A673 (cell line): Measurements from ENCODE around the gene SRMS. TPM values are rescaled to one million over a fixed set of nuclear protein-coding genes. Genes with fewer than 3 reads are reported as not detected.

Source experiments
- BruUV-seq: library from RNA; stranded (reverse); fragments of 400-500 nt; replicated peaks from 2 replicates; lab custom pipeline; 2021; lab: Mats Ljungman, UMichigan
- CTCF ChIA-PET: fragments of 300-600 bp; sonication (Branson Sonifier 250); formaldehyde crosslinking; loops from one replicate; lab custom pipeline; 2022; ENCODE audit warnings: antibody characterized with exemption; lab: Charles Lee
- POLR2A ChIA-PET: fragments of 300-600 bp; sonication (Branson Sonifier 250); formaldehyde crosslinking; loops from one replicate; lab custom pipeline; 2022; ENCODE audit warnings: antibody characterized with exemption; ENCODE audit not compliant: low non-redundant PET; lab: Charles Lee
- DNase-seq: peaks from one replicate; pipeline ENCODE4 v3.0.0-alpha.2; 2015; ENCODE audit warnings: low spot score
- H3K27ac ChIP-seq: fragments of 200-600 bp; sonication (generic); 2 replicates; pipeline ENCODE4 v1.5.1; 2016; ENCODE audit warnings: mixed run types, low read depth, mild to moderate bottlenecking, mixed read lengths, antibody characterized with exemption, low read length; ENCODE audit not compliant: poor library complexity, severe bottlenecking
- H3K27me3 ChIP-seq: fragments of 200-600 bp; sonication (generic); replicated peaks from 2 replicates; pipeline ENCODE4 v1.6.1; 2017; ENCODE audit warnings: mixed run types, low read depth, mild to moderate bottlenecking, mixed read lengths, antibody characterized with exemption, low read length; ENCODE audit not compliant: insufficient read depth, poor library complexity
- H3K36me3 ChIP-seq: fragments of 200-600 bp; sonication (generic); 2 replicates; pipeline ENCODE4 v1.6.1; 2016; ENCODE audit warnings: mixed run types, mild to moderate bottlenecking, mixed read lengths, antibody characterized with exemption, low read length; ENCODE audit not compliant: insufficient read depth, poor library complexity, severe bottlenecking
- H3K4me1 ChIP-seq: fragments of 200-600 bp; sonication (generic); 2 replicates; pipeline ENCODE4 v1.6.1; 2017; ENCODE audit warnings: mixed run types, mild to moderate bottlenecking, mixed read lengths, antibody characterized with exemption, low read length; ENCODE audit not compliant: insufficient read depth, poor library complexity, severe bottlenecking
- H3K4me3 ChIP-seq: fragments of 200-600 bp; sonication (generic); 2 replicates; pipeline ENCODE4 v1.5.1; 2016; ENCODE audit warnings: low read depth, mixed run types, mild to moderate bottlenecking, mixed read lengths, low read length; ENCODE audit not compliant: poor library complexity, severe bottlenecking
- H3K9me3 ChIP-seq: fragments of 200-600 bp; sonication (generic); 2 replicates; pipeline ENCODE4 v1.6.1; 2016; ENCODE audit warnings: mixed run types, low read depth, mild to moderate bottlenecking, mixed read lengths, antibody characterized with exemption, low read length; ENCODE audit not compliant: poor library complexity, severe bottlenecking
- EZH2 ChIP-seq: fragments of 200-600 bp; sonication (generic); IDR thresholded peaks from 2 replicates; pipeline ENCODE4 v1.6.1; 2017; ENCODE audit warnings: borderline replicate concordance, low read depth, mild to moderate bottlenecking, mixed read lengths, antibody characterized with exemption, low read length; ENCODE audit not compliant: poor library complexity, severe bottlenecking
- intact Hi-C: fragments of 100-400 bp; cut with micrococcal nuclease; formaldehyde crosslinking; loops from one replicate; pipeline ENCODE4 v1.10.0; 2022; ENCODE audit not compliant: unreplicated experiment
- total RNA-seq: library from RNA; stranded (reverse); gene quantifications from 2 replicates; pipeline ENCODE4 v1.2.3, GENCODE V29; 2021
- TF ChIP-seq, protein P1 (sequence below): fragments of 300-800, 200-600 bp; sonication (generic); conservative IDR thresholded peaks from 2 replicates; pipeline ENCODE4 v1.5.1; 2017; ENCODE audit warnings: low read depth, mild to moderate bottlenecking, antibody characterized with exemption, low read length, moderate library complexity, mixed read lengths

Gene SRMS
- total RNA-seq, 1 experiment from 2014 or later = not detected

DNA sequence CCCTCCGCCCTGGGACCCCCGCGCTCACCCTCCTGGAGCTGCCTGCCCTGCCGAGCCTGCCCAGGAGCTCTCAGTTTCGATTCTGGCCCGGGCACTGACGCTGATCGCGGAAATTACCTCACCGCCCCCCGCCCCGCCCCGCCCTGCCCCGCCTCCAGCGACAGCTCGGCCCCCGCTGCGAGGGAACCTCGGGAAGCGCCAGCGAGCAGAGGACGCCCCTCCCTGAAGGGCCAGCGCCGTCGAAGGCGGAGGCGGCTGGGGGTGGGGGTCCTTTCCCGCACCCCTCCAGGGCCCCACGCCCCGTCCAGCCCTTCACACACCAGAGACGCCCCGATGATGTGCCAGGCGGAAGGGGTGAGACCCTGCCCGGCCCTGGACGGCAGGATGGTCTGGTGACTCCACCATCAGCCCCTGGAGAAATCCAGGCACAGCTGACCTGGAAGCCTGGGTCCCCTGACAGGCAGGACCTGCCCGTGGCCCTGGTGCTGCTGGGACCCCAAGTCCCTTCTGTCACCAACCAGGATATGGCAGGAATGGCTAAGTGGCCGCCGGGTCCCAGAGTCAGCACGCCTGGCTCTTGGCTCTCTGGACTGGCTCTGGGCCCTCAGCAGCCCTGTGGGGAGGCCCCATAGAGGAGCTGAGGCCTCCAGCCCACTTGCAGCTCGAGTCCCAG is 26.7 kb upstream of the SRMS start, which contains the start of gene HELZ2:
Gene HELZ2, minus strand, starts transcription at position 84 of the 673 bp plus-strand sequence. CDS start 1,854 bp downstream, outside the sequence.
- Histone ChIP-seq H3K9me3 (no peaks in the 10 kb centered on the region), H3K4me3 (peak within 1 kb of the TSS; percentile 68), H3K36me3 (no peaks in the 10 kb centered on the region), H3K27me3 (no peaks in the 10 kb centered on the region), H3K4me1 (peaks cover 5% of the 10 kb centered on the region), H3K27ac (peak within 1 kb of the TSS; percentile 70)
- BruUV-seq = no TSS peak
- DNase-seq = peak; percentile 84
- intact Hi-C loops = no loop called here
- ChIA-PET POLR2A (interaction anchor here (0.5 to 0.7 kb wide), 3 partner anchors 33 to 122 kb away, joined by 3 to 4 read pairs (median 3); partner anchors contain the start of gene TNFRSF6B), CTCF (interaction anchor here (1.0 kb wide), 1 partner anchor 36 kb away, joined by 3 read pairs; no protein-coding TSS in a partner anchor)
- no peak for TF ChIP-seq EZH2
- TF ChIP-seq, protein P1, sequence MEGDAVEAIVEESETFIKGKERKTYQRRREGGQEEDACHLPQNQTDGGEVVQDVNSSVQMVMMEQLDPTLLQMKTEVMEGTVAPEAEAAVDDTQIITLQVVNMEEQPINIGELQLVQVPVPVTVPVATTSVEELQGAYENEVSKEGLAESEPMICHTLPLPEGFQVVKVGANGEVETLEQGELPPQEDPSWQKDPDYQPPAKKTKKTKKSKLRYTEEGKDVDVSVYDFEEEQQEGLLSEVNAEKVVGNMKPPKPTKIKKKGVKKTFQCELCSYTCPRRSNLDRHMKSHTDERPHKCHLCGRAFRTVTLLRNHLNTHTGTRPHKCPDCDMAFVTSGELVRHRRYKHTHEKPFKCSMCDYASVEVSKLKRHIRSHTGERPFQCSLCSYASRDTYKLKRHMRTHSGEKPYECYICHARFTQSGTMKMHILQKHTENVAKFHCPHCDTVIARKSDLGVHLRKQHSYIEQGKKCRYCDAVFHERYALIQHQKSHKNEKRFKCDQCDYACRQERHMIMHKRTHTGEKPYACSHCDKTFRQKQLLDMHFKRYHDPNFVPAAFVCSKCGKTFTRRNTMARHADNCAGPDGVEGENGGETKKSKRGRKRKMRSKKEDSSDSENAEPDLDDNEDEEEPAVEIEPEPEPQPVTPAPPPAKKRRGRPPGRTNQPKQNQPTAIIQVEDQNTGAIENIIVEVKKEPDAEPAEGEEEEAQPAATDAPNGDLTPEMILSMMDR = no peak

GRCh38 chr20:63573647-63574131 is 26.1 kb upstream of the SRMS start:
- TF ChIP-seq, protein P1 = no peak
- TF ChIP-seq EZH2 = no peak
- H3K9me3 ChIP-seq = no peaks in the 10 kb centered on the region
- DNase-seq = no peak
- H3K27me3 ChIP-seq = no peaks in the 10 kb centered on the region
- peak overlapping the region; percentile 68 for H3K4me3 ChIP-seq
- peaks cover 5% of the 10 kb centered on the region for H3K4me1 ChIP-seq
- intact Hi-C loops = no loop called here
- CTCF ChIA-PET = interaction anchor here (1.0 kb wide), 2 partner anchors 36 to 68 kb away, joined by 3 read pairs; no protein-coding TSS in a partner anchor
- POLR2A ChIA-PET = interaction anchor here (0.5 to 0.6 kb wide), 2 partner anchors 49 to 123 kb away, joined by 3 read pairs; partner anchors contain the start of gene TNFRSF6B
- H3K36me3 ChIP-seq = no peaks in the 10 kb centered on the region
- H3K27ac ChIP-seq = peak overlapping the region; percentile 67
- BruUV-seq = no TSS peak

GRCh38 chr20:63572788-63573646 is 25.5 kb upstream of the SRMS start:
- no peak for TF ChIP-seq EZH2
- TF ChIP-seq, protein P1 = no peak
- peaks cover 5% of the 10 kb centered on the region for H3K4me1 ChIP-seq
- no peak for DNase-seq
- H3K4me3 ChIP-seq = peak overlapping the region; percentile 68
- H3K27me3 ChIP-seq = no peaks in the 10 kb centered on the region
- H3K9me3 ChIP-seq = no peaks in the 10 kb centered on the region
- no TSS peak for BruUV-seq
- intact Hi-C loops = no loop called here
- no peaks in the 10 kb centered on the region for H3K36me3 ChIP-seq
- peak overlapping the region; percentile 67 for H3K27ac ChIP-seq
- ChIA-PET CTCF (interaction anchor here (1.0 kb wide), 1 partner anchor 69 kb away, joined by 3 read pairs; no protein-coding TSS in a partner anchor), POLR2A (no interaction called here)
